Hepatic stellate cell (primary cell): ENCODE measurements around the gene TOP2A.

Experiments
- DNase-seq: peaks from one replicate; pipeline ENCODE4 v3.0.0; 2011; ENCODE audit warnings: low spot score

TOP2A gene

DNA sequence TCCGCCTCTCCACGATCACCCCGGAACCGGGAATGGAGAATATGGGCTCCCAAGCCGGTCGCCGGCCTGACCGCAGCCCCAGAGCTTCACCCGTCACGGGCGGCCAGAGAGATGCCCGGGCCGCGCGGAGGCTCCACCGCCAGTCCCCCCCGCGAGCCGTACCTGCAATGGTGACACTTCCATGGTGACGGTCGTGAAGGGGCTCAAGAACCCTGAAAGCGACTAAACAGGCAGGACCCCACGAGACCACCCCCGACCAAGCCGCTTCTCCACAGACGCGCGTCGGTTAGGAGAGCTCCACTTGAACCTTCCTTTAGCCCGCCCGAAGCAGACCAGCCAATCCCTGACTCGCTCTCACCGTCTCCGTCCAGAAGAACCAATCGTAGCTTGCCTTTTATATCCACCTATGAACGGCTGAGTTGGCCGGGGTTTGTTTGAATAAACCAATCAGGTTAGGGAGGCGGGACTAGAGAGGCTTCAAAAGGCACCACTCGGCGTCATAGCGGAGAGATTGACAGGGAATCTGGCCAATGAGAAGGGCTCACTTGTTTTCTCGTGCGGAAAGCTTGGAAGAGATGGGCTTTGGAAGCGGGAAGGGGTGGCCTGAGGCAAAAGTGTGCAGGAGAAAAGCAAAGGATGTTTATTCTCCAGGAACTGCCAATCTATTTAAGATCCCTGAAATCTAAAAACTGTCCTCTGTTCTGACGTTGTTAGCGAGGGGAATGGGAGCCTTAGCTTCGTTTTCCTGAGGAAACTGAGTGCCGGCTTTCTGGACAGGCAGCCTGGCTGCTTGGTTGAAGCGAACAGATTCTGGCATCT lies at the start of gene TOP2A:
TSS of gene TOP2A (minus strand) at position 288 of the 819 bp plus-strand sequence. CDS start at position 183, 105 bp downstream.
- DNase-seq, result peak; percentile 100

DNA sequence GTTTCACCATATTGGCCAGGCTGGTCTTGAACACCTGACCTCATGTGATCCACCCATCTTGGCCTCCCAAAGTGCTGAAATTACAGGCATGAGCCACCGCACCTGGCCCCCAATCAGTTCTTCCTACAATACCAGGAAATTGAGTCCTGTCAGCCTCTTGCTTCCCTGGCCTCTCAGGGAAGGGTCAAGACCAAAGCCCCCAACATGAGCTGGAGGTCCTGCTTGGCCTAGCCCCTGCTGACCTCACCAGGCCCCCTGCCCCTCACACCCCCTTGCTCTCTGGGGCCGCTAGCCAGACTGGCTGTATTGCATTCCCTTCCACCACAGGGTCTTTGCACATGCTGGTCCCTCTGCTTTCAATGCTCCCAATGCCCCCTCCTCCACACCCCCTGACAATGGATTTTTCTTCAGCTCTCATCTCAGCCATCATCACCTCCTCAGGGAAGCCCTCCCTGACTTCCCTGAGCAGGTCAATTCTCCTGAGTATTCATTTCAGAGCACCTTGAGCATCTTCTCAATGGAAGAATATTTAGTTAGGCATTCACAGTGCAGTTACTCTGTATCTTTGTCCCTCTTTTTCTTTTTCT lies 49.7 kb upstream of the TOP2A start:
- DNase-seq, result no peak

- DNase-seq, result no peak
These were observed 48.7 kb upstream of the TOP2A start for GRCh38 chr17:40466298-40466971.

DNA sequence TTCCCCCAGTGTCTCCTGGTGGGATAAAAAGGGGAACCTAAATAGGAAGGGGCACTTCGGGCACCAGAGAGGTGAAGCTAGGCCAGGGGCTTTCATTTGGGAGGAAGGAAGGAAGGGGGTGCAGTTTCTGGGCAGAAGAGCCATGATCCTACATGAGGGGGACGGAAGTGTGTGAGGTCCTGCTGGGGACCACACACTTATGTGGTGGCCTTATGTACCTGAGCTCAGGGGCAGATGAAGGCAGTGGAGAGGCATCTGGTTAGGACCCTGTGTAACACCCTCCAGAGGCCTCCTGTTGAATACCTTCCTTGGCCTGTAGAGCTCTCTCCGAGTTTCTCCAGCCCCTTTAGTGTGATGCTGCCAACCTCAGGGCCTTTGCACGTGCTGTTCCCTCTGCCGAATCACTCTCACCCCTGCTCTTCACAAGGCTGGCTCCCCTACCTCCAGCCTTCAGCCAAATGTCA lies 46.7 kb upstream of the TOP2A start:
- no peak for DNase-seq

DNA sequence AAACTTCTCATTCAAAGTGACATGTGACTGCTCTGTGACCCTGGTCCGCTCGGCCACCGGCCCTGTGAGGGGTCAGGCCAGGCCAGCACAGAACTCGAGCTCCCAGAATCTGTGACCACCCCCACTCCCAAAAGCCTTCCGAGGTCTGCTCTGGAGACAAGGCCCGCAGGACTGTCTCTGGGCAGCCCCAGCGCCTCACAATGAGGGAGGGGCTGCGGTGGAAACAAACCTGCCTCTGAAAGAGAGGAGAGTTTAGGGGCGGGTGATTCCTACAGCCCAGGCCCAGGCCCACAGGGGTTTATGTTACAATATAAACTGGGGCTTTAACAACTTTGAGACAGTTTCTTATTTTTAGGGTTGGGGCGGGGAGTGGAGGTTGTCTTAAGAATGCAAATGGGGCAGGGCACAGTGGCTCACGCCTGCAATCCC lies 45.4 kb upstream of the TOP2A start:
- DNase-seq, result no peak

DNA sequence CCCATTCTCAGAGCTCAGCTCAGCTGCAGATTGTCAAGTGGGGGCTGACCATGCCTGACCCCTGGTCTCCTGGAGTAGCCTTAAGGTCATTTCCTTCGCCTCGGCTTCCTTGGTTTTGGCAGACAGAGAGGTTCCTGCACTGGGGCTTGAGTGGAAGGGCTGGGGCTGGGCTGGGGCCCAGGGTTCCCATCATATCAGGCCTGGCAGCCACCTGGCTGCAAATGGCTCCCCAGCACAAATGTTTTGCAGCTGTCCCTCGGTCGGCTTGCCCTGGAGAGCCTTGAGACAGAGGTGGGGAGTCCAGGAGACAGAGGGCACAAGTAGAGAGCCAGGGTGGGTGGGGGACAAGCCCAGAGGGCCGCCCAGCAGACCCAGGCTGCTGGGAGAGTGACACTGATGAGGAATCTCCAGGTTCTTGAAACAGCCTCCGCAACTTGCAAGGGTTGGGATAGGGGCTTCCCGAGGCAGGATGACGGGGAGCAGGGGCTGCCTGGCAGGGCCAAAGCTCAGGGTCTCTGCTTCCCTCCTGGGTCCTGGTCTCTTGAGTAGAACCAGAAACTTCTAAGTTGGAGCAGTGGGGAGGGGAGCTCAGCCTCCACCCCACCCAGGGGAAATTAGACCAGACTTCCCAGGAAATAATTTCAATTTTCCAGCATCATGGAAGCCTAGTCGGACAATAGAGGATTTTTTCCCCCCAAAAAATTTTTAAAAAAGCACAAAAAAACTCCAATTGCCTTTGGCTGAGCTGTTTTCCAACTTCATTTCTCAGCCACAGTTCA lies 44.8 kb upstream of the TOP2A start:
- DNase-seq, result no peak

DNA sequence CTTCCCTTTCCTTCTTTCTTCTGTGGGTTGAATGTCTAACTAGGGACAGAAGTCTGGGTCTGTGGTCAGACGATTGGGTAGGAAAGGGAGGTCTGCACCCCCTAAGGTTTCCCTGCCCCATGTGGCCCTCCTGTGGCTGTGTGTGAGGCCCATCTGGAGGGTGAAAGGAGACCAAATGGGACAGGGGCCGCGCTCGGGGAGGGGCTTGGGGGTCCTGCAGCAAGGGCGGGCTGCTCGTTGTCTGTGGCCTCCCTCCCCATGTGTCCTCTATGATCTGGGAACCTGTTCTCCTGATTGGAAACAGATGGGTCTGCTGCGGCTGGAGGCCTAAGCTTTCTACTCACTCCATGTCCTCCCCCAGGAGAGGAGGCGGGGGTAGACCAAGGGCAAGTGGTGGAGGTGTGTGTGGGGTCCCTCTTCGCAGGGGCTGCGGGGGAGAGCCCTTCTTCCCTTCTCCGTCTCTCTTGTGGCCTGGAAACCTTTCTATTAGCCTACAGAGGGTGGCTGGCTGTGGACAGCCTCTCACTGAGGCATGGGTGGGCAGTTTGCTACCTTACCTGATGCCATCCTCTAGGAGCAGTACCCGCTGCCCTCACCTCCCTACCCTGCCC lies 44.1 kb upstream of the TOP2A start:
- no peak for DNase-seq

DNA sequence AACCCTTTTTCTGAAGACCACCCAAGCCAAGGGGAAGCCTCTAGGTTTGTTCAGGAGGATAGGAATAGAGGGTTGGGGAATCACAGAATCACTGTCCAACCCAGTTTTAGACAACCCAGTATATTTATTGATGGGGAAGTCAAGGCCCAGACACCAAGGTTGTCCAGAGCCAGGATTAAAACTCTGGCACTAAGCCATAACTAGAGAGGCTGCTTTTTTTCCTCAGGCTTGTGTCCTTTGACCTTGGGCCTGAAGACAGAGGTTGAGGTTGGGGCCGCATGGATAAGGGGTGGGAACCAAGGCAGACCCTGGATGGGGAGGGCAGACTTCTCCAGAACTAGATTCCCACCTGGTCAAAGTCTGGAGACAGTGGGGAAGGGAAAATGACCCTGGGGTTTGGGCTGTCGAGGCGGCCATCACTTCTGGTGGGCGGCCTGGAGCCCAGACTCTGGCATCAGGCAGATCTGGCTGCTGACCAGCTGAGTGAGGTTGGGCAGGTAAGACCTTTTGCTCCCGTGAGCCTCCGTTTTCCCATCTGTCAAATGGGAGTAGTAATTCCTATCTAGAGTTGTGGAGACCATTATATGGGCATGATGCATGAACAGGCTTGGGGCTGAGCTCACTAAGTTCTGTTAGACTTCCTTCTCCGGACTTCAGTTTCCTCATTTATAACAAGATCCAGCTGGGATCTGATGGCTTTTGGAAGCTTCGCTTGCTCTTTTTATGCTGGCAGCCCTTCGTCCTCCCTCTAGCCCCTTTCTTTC lies 43.5 kb upstream of the TOP2A start:
- DNase-seq, result no peak

DNA sequence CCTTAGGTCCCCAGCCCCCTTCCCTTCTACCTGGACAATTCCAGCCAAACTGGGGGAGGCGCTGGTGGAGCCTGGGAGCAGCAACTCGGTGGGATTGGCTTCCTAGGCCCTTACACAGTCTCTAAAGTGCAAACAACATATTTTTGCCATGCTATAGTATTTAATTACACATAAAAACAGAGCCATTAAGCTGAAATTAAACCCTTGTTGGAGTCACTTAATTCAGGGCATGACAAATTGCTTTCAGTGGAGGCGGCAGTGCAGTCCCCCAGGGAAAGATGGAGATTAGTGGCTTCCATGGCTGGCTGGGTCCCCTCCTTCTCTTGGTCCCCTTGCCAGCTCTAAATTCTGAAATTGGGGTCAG lies 42.9 kb upstream of the TOP2A start:
- DNase-seq, result no peak

DNA sequence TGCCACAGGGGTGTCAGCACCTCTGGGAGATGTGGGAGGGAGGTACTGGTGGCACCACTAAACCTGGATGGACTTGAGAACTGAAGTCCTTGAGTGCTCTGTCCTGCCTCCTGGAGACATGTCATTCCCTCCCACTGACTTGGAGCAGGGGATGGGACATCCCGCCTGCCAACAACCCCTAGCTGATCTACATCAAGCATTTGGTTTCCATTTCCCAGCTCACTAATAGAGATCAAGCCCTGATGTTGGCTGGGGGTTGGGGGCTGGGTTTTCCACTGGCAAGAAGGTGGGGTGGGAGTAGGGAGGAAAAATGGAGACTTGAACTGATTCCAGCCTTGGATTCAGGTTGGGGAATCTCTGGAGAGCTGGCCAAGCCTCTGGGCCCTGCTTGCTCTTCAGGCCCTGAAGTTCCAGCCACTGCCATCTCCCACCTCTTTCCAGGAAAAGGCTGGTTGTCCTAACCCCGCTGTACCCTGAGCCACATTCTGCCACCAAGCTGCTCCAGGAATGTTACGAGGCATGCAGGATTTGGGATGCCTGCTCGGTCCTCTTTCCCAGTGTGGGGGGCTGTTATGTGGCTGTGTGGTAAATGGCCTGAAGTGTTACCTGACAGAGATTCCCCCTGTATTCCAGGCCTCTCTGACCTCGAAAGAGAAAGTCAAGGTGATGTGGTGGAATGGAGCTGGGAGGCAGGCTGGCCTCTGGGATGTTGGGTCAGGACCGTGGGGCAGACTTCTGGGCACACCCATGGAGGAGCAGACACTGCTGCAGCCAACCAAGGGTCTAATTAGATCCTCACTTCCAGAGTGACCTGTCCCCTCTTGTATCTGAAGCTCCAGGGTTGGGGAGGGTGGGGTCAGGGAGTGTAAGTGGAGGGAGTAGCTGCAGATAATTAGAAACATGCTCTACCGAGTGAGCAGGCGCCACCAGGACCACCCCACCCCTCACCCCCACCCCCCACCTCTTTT lies 42.2 kb upstream of the TOP2A start:
- no peak for DNase-seq

DNA sequence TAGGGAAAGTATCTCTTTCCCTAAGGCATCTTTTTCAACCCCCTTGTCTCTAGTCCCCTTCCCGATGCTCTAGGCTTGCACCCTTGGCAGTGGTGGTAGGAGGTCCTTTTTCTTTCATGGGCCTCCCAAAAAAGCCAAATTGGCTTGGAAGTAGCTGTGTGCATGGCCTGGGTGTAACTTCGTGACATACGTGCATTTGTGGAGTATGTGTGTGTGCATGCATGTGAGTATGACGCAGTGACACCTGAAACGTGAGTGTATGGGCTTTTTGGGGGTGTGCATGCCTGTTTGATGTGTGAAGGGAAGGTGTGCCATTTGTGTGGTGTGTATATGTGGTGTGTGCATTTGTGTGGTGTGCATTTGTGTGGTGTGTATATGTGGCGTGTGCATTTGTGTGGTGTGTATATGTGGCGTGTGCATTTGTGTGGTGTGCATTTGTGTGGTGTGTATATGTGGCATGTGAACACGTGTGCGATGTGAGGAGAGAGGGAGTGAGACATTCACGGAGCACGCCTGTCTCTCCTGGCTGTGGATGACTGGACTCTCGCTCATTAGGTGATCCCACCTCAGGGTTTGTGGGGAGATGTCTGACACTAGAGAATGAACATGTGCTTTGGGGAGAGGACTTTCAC lies 41.3 kb upstream of the TOP2A start:
- no peak for DNase-seq

DNA sequence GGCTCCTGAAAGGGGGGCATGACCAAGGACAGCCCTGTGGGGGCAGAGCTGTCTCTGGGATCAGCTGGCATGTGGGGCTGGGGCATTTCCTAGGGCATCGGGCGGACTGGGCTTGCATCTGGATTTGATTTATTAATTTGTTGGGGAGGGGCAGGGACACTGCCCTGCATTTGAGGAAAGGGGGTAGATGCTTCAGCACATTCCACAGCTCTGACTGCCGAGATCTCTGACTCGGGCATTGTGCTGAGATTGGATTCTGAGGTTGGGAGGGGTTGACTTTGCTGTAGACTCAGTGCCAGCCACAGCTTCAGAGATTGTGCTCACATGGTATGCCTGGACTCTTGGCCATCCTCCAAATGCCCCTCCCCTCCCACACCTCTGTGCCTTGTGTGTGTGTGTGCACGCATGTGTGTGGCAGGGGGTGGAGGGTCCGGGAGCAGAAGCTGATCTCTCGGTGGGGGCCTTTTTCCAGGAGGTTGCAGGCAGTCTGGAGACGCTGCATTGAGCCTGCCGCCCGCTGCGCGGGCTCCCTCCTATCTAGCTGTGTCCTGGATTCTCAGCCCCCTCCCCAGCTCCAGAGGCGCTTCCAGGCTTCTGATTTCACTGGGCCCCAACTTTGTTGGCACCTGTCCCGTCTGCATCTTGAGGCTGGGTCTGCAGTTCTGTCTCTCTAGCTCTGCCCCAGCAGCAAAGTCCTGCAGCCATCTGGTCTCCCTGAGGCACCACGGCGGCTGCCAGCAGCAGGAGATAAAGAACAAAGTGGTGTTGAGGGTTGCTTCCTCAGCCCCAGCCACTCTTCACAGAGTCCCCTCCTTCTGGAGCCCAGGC lies 40.5 kb upstream of the TOP2A start:
- DNase-seq, result peak; percentile 90

GRCh38 chr17:40457369-40457768 lies 39.7 kb upstream of the TOP2A start:
- no peak for DNase-seq

GRCh38 chr17:40456396-40456951 lies 38.8 kb upstream of the TOP2A start:
- no peak for DNase-seq

DNA sequence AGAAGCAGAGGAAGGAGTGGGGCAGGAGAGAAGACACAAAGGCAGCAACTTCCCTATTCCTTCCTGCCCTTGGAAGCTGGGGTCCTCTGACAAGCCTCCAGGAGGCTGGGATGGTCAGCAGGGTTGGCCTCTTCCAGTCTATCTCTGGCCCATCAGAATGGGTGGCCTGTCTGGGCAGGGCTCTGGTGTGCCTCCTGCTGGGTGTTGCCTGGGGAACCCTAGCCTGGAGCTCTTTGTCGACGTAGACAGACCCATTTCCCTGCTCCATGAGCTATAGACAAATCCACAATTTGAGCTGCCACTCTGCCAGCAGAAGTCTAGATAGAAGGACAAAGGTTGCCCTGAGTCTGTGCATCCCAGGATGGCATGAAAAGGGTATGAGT lies 36.9 kb upstream of the TOP2A start:
- no peak for DNase-seq

GRCh38 chr17:40453881-40454612 lies 36.4 kb upstream of the TOP2A start:
- DNase-seq, result no peak

DNA sequence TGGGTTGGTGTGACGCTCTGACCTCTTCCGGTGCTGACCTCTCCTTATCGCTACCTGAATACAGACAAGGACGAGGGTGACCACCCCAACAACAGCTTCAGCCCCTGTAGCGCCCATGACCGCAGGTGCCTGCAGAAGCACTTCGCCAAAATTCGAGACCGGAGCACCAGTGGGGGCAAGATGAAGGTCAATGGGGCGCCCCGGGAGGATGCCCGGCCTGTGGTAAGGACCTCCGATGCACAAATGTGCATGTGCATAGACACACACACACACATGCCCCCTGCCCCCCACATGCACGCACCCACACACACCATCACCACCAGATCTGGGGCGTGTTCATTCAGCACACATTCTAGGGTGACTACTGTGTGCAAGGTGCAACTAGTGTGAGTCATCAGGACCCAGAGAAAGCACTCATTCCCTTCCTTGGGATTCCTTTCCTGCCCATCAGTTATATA lies 35.3 kb upstream of the TOP2A start:
- DNase-seq, result no peak
